PC-3 (cell line): ENCODE data around the gene JHY. TPM values are rescaled to one million over a fixed set of nuclear protein-coding genes. Genes with fewer than 3 reads are reported as not detected.

ENCODE experiments used
- ATAC-seq: fragments of 200-7000 bp; cut with Tn5 transposase; 2 replicates; pipeline ENCODE4 v1.9.1; 2020; ENCODE audit warnings: mild to moderate bottlenecking, moderate library complexity
- BruUV-seq: library from RNA; stranded (reverse); fragments of 400-500 nt; replicated peaks from 2 replicates; lab custom pipeline; 2021; lab: Mats Ljungman, UMichigan
- CTCF ChIA-PET: fragments of 300-600 bp; sonication (Branson Sonifier 250); formaldehyde crosslinking; loops from one replicate; lab custom pipeline; 2022; ENCODE audit warnings: antibody characterized with exemption; lab: Charles Lee
- POLR2A ChIA-PET: fragments of 300-600 bp; sonication (Branson Sonifier 250); formaldehyde crosslinking; loops from one replicate; lab custom pipeline; 2022; ENCODE audit warnings: antibody characterized with exemption; ENCODE audit not compliant: unreplicated experiment; lab: Charles Lee
- DNase-seq: peaks from one replicate; pipeline ENCODE4 v3.0.0-alpha.2; 2015
- H2AFZ ChIP-seq: fragments of 300-600 bp; sonication (generic); 2 replicates; pipeline ENCODE4 v1.6.0; 2016; ENCODE audit warnings: antibody characterized with exemption, low read length
- H3F3A ChIP-seq: fragments of 300-600 bp; sonication (generic); one replicate; pipeline ENCODE4 v1.6.0; 2017; ENCODE audit warnings: antibody characterized with exemption, low read length, control low read depth, mild to moderate bottlenecking; ENCODE audit not compliant: unreplicated experiment
- H3K27ac ChIP-seq: fragments of 300-600 bp; sonication (generic); 2 replicates; pipeline ENCODE4 v1.5.1; 2016; ENCODE audit warnings: mild to moderate bottlenecking, low read length
- H3K27me3 ChIP-seq: fragments of 300-600 bp; sonication (generic); 2 replicates; pipeline ENCODE4 v1.6.1; 2016; ENCODE audit warnings: low read length, mixed read lengths
- H3K36me3 ChIP-seq: fragments of 300-600 bp; sonication (generic); 2 replicates; pipeline ENCODE4 v1.6.1; 2016; ENCODE audit warnings: low read depth, mixed run types, low read length, mixed read lengths
- H3K4me1 ChIP-seq: fragments of 300-600 bp; sonication (generic); 2 replicates; pipeline ENCODE4 v1.5.1; 2016; ENCODE audit warnings: low read length; ENCODE audit not compliant: insufficient read depth
- H3K4me2 ChIP-seq: fragments of 300-600 bp; sonication (generic); 2 replicates; pipeline ENCODE4 v1.6.0; 2016; ENCODE audit warnings: low read length
- H3K4me3 ChIP-seq: fragments of 300-600 bp; sonication (generic); 2 replicates; pipeline ENCODE4 v1.5.1; 2016; ENCODE audit warnings: mild to moderate bottlenecking, low read length, mixed read lengths
- H3K79me2 ChIP-seq: fragments of 300-600 bp; sonication (generic); 2 replicates; pipeline ENCODE4 v1.6.1; 2017; ENCODE audit warnings: low read length, mixed read lengths
- H3K9ac ChIP-seq: fragments of 300-600 bp; sonication (generic); 2 replicates; pipeline ENCODE4 v1.6.0; 2016; ENCODE audit warnings: mild to moderate bottlenecking, low read length
- H3K9me2 ChIP-seq: fragments of 300-600 bp; sonication (generic); replicated peaks from 2 replicates; pipeline ENCODE4 v1.6.1; 2016; ENCODE audit warnings: mixed run types, low read length, mixed read lengths
- H3K9me3 ChIP-seq: fragments of 300-600 bp; sonication (generic); 2 replicates; pipeline ENCODE4 v1.6.1; 2016; ENCODE audit warnings: low read length, mixed read lengths
- H4K20me1 ChIP-seq: fragments of 300-600 bp; sonication (generic); 2 replicates; pipeline ENCODE4 v1.6.1; 2016; ENCODE audit warnings: low read length, mixed read lengths
- CTCF ChIP-seq: fragments of 300-600 bp; sonication (generic); conservative IDR thresholded peaks from 2 replicates; pipeline ENCODE4 v1.5.1; 2017; ENCODE audit warnings: antibody characterized with exemption, low read depth, mild to moderate bottlenecking, low read length
- EZH2 ChIP-seq: fragments of 300-600 bp; sonication (generic); IDR thresholded peaks from one replicate; pipeline ENCODE4 v1.6.1; 2017; ENCODE audit warnings: antibody characterized with exemption, mild to moderate bottlenecking, low read length; ENCODE audit not compliant: unreplicated experiment
- EZH2phosphoT487 ChIP-seq: fragments of 300-600 bp; sonication (generic); IDR thresholded peaks from 2 replicates; pipeline ENCODE4 v1.6.1; 2018; ENCODE audit warnings: mild to moderate bottlenecking, antibody characterized with exemption, low read length, borderline replicate concordance
- intact Hi-C: fragments of 100-400 bp; cut with micrococcal nuclease; formaldehyde crosslinking; loops from 2 replicates; pipeline ENCODE4 v1.9.0; 2023
- total RNA-seq: library from RNA; depleted of rRNA; stranded (reverse); fragments of >200 nt; gene quantifications from 2 replicates; pipeline ENCODE4 v1.2.3, GENCODE V29; 2014

The JHY gene
- total RNA-seq, 1 experiment from 2014 or later, result 4.9 TPM

GRCh38 chr11:122843281-122844141 is 39.0 kb upstream of the JHY start:
- ATAC-seq, result no peak
- POLR2A ChIA-PET, result no interaction called here
- intact Hi-C loops, result no loop called here

GRCh38 chr11:122847466-122847865 is 35.1 kb upstream of the JHY start:
- H3K27me3 ChIP-seq, result no peaks in the 10 kb centered on the region
- CTCF ChIA-PET, result no interaction called here
- BruUV-seq, result no TSS peak
- no peak overlapping the region for H3K4me3 ChIP-seq
- TF ChIP-seq EZH2phosphoT487, result no peak
- no peaks in the 10 kb centered on the region for H3K36me3 ChIP-seq
- intact Hi-C loops, result no loop called here
- H3K9me3 ChIP-seq, result no peaks in the 10 kb centered on the region
- H3F3A ChIP-seq, result no peaks in the 10 kb centered on the region
- H4K20me1 ChIP-seq, result no peaks in the 10 kb centered on the region
- H3K27ac ChIP-seq, result no peak overlapping the region
- H3K9me2 ChIP-seq, result no peaks in the 10 kb centered on the region; the same call in 1 of the 2 replicates
- no peak overlapping the region for H3K9ac ChIP-seq
- DNase-seq (no peak), ATAC-seq (no peak)
- H2AFZ ChIP-seq, result no peak overlapping the region
- H3K4me1 ChIP-seq, result peaks cover 5% of the 10 kb centered on the region
- H3K4me2 ChIP-seq, result no peak overlapping the region
- no peaks in the 10 kb centered on the region for H3K79me2 ChIP-seq
- POLR2A ChIA-PET, result no interaction called here

More at GRCh38 chr11:122843281-122844141, 39.0 kb upstream of the JHY start:
- Histone ChIP-seq H3K27ac (no peak overlapping the region), H3K36me3 (no peaks in the 10 kb centered on the region), H3K9me3 (no peaks in the 10 kb centered on the region), H4K20me1 (no peaks in the 10 kb centered on the region), H3K4me2 (no peak overlapping the region), H3F3A (no peaks in the 10 kb centered on the region), H3K4me3 (no peak overlapping the region), H3K9ac (no peak overlapping the region), H3K79me2 (no peaks in the 10 kb centered on the region), H2AFZ (no peak overlapping the region), H3K27me3 (no peaks in the 10 kb centered on the region), H3K4me1 (no peaks in the 10 kb centered on the region), H3K9me2 (no peaks in the 10 kb centered on the region; the same call in 1 of the 2 replicates)
- no TSS peak for BruUV-seq
- DNase-seq, result no peak
- CTCF ChIA-PET, result interaction anchor here (0.6 kb wide), 1 partner anchor 85 kb away, joined by 3 read pairs; no protein-coding TSS in a partner anchor
- TF ChIP-seq EZH2 (no peak), EZH2phosphoT487 (no peak), CTCF (no peak)

GRCh38 chr11:122848186-122848585 is 34.4 kb upstream of the JHY start:
- BruUV-seq, result no TSS peak
- ChIA-PET POLR2A (no interaction called here), CTCF (no interaction called here)
- no peaks in the 10 kb centered on the region for H3F3A ChIP-seq
- no peak overlapping the region for H3K4me3 ChIP-seq
- H3K79me2 ChIP-seq, result no peaks in the 10 kb centered on the region
- H3K4me2 ChIP-seq, result no peak overlapping the region
- intact Hi-C loops, result no loop called here
- no peak overlapping the region for H3K27ac ChIP-seq
- H4K20me1 ChIP-seq, result no peaks in the 10 kb centered on the region
- peaks cover 9% of the 10 kb centered on the region for H3K4me1 ChIP-seq
- no peaks in the 10 kb centered on the region for H3K27me3 ChIP-seq
- H3K36me3 ChIP-seq, result no peaks in the 10 kb centered on the region
- H2AFZ ChIP-seq, result no peak overlapping the region
- H3K9ac ChIP-seq, result no peak overlapping the region
- DNase-seq (no peak), ATAC-seq (no peak)
- TF ChIP-seq CTCF (no peak), EZH2 (no peak), EZH2phosphoT487 (no peak)
- no peaks in the 10 kb centered on the region for H3K9me3 ChIP-seq
- H3K9me2 ChIP-seq, result no peaks in the 10 kb centered on the region; the same call in 1 of the 2 replicates
